GM12878 (cell line): ENCODE results near the gene RPL19. TPM values are rescaled to one million over a fixed set of nuclear protein-coding genes. Genes with fewer than 3 reads are reported as not detected.

ENCODE experiments used
- ATAC-seq: fragments of 200-7000 bp; cut with Tn5 transposase; 3 replicates; pipeline ENCODE4 v1.9.1; 2020; ENCODE audit warnings: mild to moderate bottlenecking, moderate library complexity
- BruUV-seq: library from RNA; stranded (reverse); fragments of 400-500 nt; replicated peaks from 2 replicates; lab custom pipeline; 2021; lab: Mats Ljungman, UMichigan
- CTCF ChIA-PET: fragments of 300-600 bp; sonication (Branson Sonifier 250); formaldehyde crosslinking; extraction: SDS; loops from one replicate; lab custom pipeline; 2021; ENCODE audit warnings: inconsistent platforms; lab: Yijun Ruan, JAX
- POLR2A ChIA-PET: fragments of 350-600 bp; formaldehyde crosslinking; extraction: SDS; loops from one replicate; lab custom pipeline; 2021; ENCODE audit warnings: inconsistent platforms; lab: Charles Lee
- RAD21 ChIA-PET: fragments of 300-600 bp; sonication (Branson Sonifier 250); formaldehyde crosslinking; loops from one replicate; lab custom pipeline; 2023; ENCODE audit warnings: antibody characterized with exemption; ENCODE audit not compliant: unreplicated experiment; lab: Charles Lee
- SMC1A ChIA-PET: fragments of 300-600 bp; sonication (Branson Sonifier 250); formaldehyde crosslinking; loops from one replicate; lab custom pipeline; 2023; ENCODE audit not compliant: unreplicated experiment, uncharacterized antibody; lab: Charles Lee
- DNase-seq: peaks from one replicate; pipeline ENCODE4 v3.0.0-alpha.2; 2011; ENCODE audit warnings: low read depth, low spot score
- FAIRE-seq: peaks from 3 replicates; lab custom pipeline; 2011; peaks lifted over from hg19 to GRCh38; lab: Jason Lieb, UNC
- H2AFZ ChIP-seq: 2 replicates; pipeline ENCODE4 v1.6.0; 2011; ENCODE audit warnings: low read depth, low read length, control low read depth; ENCODE audit not compliant: control insufficient read depth
- H3K27ac ChIP-seq: 2 replicates; pipeline ENCODE4 v1.5.1; 2011; ENCODE audit warnings: control low read depth; ENCODE audit not compliant: control insufficient read depth, insufficient read depth
- H3K27me3 ChIP-seq, 2 experiments: replicated peaks in 1 of 2; 2 replicates each; pipeline versions ENCODE4 v1.6.0 to v1.6.1; 2011; ENCODE audit warnings: low read length in 1 of 2; ENCODE audit not compliant: control insufficient read depth in 2 of 2, insufficient read depth in 2 of 2
- H3K36me3 ChIP-seq, 2 experiments: 2 replicates each; pipeline ENCODE4 v1.5.1; 2011; ENCODE audit warnings: low read length in 1 of 2; ENCODE audit not compliant: control insufficient read depth in 2 of 2, insufficient read depth in 2 of 2
- H3K4me1 ChIP-seq: 2 replicates; pipeline ENCODE4 v1.6.1; 2011; ENCODE audit warnings: mild to moderate bottlenecking, low read length, moderate library complexity, mixed read lengths; ENCODE audit not compliant: control insufficient read depth, insufficient read depth
- H3K4me2 ChIP-seq: 2 replicates; pipeline ENCODE4 v1.6.0; 2011; ENCODE audit warnings: control low read depth; ENCODE audit not compliant: control insufficient read depth, insufficient read depth
- H3K4me3 ChIP-seq: fragments of 200-600 bp; sonication (generic); 2 replicates; pipeline ENCODE4 v1.5.1; 2016
- H3K79me2 ChIP-seq: 2 replicates; pipeline ENCODE4 v1.6.0; 2011; ENCODE audit warnings: low read length; ENCODE audit not compliant: control insufficient read depth, insufficient read depth
- H3K9ac ChIP-seq: 2 replicates; pipeline ENCODE4 v1.8.0; 2011; ENCODE audit warnings: low read length, control low read depth, mixed read lengths; ENCODE audit not compliant: control insufficient read depth, insufficient read depth
- H3K9me3 ChIP-seq: replicated peaks from 3 replicates; pipeline ENCODE4 v1.5.1; 2011; ENCODE audit warnings: mild to moderate bottlenecking, low read length; ENCODE audit not compliant: control insufficient read depth, insufficient read depth
- H4K20me1 ChIP-seq: 2 replicates; pipeline ENCODE4 v1.6.0; 2011; ENCODE audit not compliant: control insufficient read depth, insufficient read depth
- HSF1 ChIP-seq: fragments of 150-350 bp; IDR thresholded peaks from 2 replicates; pipeline ENCODE4 v1.6.1; 2014; ENCODE audit warnings: mild to moderate bottlenecking, low read depth, low read length
- LARP7 ChIP-seq: fragments of 450-650 bp; IDR thresholded peaks from 2 replicates; pipeline ENCODE4 v1.6.1; 2017; ENCODE audit warnings: mild to moderate bottlenecking
- PKNOX1 ChIP-seq: fragments of 450-650 bp; IDR thresholded peaks from 2 replicates; pipeline ENCODE4 v1.6.1; 2016; ENCODE audit warnings: mild to moderate bottlenecking
- POLR2AphosphoS5 ChIP-seq: IDR thresholded peaks from 2 replicates; pipeline ENCODE4 v1.6.1; 2011; ENCODE audit warnings: mild to moderate bottlenecking, low read length, inconsistent platforms
- SKIL ChIP-seq: fragments of 450-650 bp; IDR thresholded peaks from 2 replicates; pipeline ENCODE4 v1.6.1; 2017; ENCODE audit warnings: mild to moderate bottlenecking, low read depth, inconsistent platforms; ENCODE audit not compliant: poor library complexity, severe bottlenecking
- ZNF384 ChIP-seq: IDR thresholded peaks from 2 replicates; pipeline ENCODE4 v1.6.1; 2012; ENCODE audit warnings: low read depth, mild to moderate bottlenecking, low read length, improper control_type of control experiment, borderline replicate concordance
- WGBS: methylation state at CpG from one replicate; pipeline ENCODE4 v1.1.6; 2016; ENCODE audit warnings: low lambda C conversion rate; ENCODE audit not compliant: insufficient replicate concordance, insufficient coverage; ENCODE audit errors: missing lambda C conversion rate; 5-methylcytosine and 5-hydroxymethylcytosine counted together
- in situ Hi-C: fragments of 300-500 bp; cut with MboI; formaldehyde crosslinking; loops from 9 replicates; pipeline ENCODE4 v1.14.3; 2018; ENCODE audit warnings: mixed read lengths
- intact Hi-C: fragments of 100-400 bp; cut with micrococcal nuclease; formaldehyde crosslinking; loops from one replicate; pipeline ENCODE4 v1.14.2; 2022; ENCODE audit not compliant: unreplicated experiment
- polyA plus RNA-seq, 11 experiments: library from polyadenylated mRNA; depleted of rRNA in 4 of 11; unstranded in 6 of 11; stranded (reverse) in 5 of 11; fragments of >200 nt; fragmentation: Nextera tagmentation in 4 of 11; fragmentation: Illumina TruSeq in 1 of 11; extraction: Ambion mirVana in 4 of 11; extraction: Trizol in 1 of 11; gene quantifications; 1 replicate in 1 of 11; 2 replicates in 10 of 11; pipeline versions ENCODE4 v1.2.1 to v1.2.3, GENCODE V29; 2011 to 2016; ENCODE audit warnings: inconsistent platforms in 2 of 11, missing spikeins in 2 of 11, low read depth in 1 of 11
- total RNA-seq, 4 experiments: library from RNA; depleted of rRNA in 3 of 4; stranded (reverse); fragments of >200 nt in 3 of 4; fragmentation: Illumina TruSeq in 1 of 4; extraction: Trizol in 1 of 4; gene quantifications; 2 replicates each; pipeline versions ENCODE4 v1.2.1 to v1.2.3, GENCODE V29; 2013 to 2021

RPL19 gene
- total and polyA plus RNA-seq, 10 of the 15 experiments (the other 5 are each of a cell fraction or from before 2014, with no cell fraction given) = 1,862 to 5,536 (median 3,836) TPM

GRCh38 chr17:39200957-39201510 is 951 bp downstream of the RPL19 start:
- no peak for TF ChIP-seq HSF1
- TF ChIP-seq PKNOX1 = no peak
- TF ChIP-seq POLR2AphosphoS5 = peak; percentile 43; the same call in 1 of the 2 replicates
- TF ChIP-seq SKIL = no peak
- 0 out of 2 replicates have a peak, but pooled peaks have one; percentile 7 for TF ChIP-seq LARP7
- TF ChIP-seq ZNF384 = no peak
- ATAC-seq = no peak
- DNase-seq = no peak
- no peaks in the 10 kb centered on the region for H3K27me3 ChIP-seq
- peak overlapping the region; percentile 100 for H3K27ac ChIP-seq
- H3K4me1 ChIP-seq = peaks cover 21% of the 10 kb centered on the region
- no TSS peak for BruUV-seq
- ChIA-PET RAD21 (interaction anchor here (1.2 kb wide), 1 partner anchor 31 kb away, joined by 4 read pairs; no protein-coding TSS in a partner anchor), SMC1A (no interaction called here), POLR2A (interaction anchor here (0.7 kb wide), 1 partner anchor 39 kb away, joined by 4 read pairs; no protein-coding TSS in a partner anchor), CTCF (interaction anchor here (0.7 to 10.9 kb wide), 3 partner anchors 26 to 39 kb away, joined by 3 to 658 read pairs (median 7); no protein-coding TSS in a partner anchor)
- no peaks in the 10 kb centered on the region for H3K9me3 ChIP-seq
- FAIRE-seq = no peak
- peaks cover 15 to 28% of the 10 kb centered on the region in 2 experiments for H3K36me3 ChIP-seq
- in situ Hi-C loops = no loop called here
- H3K9ac ChIP-seq = peak overlapping the region; percentile 97
- peak overlapping the region; percentile 95 for H3K4me3 ChIP-seq
- no peak overlapping the region for H2AFZ ChIP-seq
- peak overlapping the region; percentile 64 for H3K4me2 ChIP-seq
- intact Hi-C loops = no loop called here
- H3K79me2 ChIP-seq = peaks cover 38% of the 10 kb centered on the region
- H4K20me1 ChIP-seq = peaks cover 5% of the 10 kb centered on the region; the same call in 1 of the 2 replicates
- WGBS = 1% methylated on average over 11 of the region's 11 CpGs
